ENCODE results near the gene CAND2.

DNA sequence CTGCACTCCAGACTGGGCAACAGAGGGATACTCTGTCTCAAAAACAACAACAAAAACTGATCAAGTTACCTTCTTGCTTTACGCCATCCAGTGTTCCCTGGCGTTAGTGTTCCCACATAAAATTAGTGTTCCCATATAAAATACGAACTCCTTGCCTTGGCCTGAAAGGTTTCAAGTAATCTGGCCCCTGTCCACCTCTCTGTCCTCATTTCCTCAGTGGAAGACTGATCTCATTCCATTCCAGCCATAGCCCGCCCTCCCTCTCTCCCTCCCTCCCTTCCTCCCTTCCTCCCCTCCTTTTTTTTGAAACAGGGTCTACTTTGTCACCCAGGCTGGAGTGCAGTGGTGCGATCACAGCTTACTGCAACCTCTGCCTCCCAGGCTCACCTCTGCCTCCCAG, 2.8 kb upstream of the CAND2 start:
- TF ChIP-seq, protein P1, sequence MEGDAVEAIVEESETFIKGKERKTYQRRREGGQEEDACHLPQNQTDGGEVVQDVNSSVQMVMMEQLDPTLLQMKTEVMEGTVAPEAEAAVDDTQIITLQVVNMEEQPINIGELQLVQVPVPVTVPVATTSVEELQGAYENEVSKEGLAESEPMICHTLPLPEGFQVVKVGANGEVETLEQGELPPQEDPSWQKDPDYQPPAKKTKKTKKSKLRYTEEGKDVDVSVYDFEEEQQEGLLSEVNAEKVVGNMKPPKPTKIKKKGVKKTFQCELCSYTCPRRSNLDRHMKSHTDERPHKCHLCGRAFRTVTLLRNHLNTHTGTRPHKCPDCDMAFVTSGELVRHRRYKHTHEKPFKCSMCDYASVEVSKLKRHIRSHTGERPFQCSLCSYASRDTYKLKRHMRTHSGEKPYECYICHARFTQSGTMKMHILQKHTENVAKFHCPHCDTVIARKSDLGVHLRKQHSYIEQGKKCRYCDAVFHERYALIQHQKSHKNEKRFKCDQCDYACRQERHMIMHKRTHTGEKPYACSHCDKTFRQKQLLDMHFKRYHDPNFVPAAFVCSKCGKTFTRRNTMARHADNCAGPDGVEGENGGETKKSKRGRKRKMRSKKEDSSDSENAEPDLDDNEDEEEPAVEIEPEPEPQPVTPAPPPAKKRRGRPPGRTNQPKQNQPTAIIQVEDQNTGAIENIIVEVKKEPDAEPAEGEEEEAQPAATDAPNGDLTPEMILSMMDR (conservative IDR thresholded peaks at IDR 0.05; ENCODE audit: low read depth in 2 of 2), result no peak
- TF ChIP-seq EZH2phosphoT487 (IDR thresholded peaks at IDR 0.05; ENCODE audit: unreplicated experiment) (no peak), POLR2AphosphoS5 (IDR thresholded peaks at IDR 0.05; ENCODE audit: low read depth) (no peak)
- TF ChIP-seq, protein P2, sequence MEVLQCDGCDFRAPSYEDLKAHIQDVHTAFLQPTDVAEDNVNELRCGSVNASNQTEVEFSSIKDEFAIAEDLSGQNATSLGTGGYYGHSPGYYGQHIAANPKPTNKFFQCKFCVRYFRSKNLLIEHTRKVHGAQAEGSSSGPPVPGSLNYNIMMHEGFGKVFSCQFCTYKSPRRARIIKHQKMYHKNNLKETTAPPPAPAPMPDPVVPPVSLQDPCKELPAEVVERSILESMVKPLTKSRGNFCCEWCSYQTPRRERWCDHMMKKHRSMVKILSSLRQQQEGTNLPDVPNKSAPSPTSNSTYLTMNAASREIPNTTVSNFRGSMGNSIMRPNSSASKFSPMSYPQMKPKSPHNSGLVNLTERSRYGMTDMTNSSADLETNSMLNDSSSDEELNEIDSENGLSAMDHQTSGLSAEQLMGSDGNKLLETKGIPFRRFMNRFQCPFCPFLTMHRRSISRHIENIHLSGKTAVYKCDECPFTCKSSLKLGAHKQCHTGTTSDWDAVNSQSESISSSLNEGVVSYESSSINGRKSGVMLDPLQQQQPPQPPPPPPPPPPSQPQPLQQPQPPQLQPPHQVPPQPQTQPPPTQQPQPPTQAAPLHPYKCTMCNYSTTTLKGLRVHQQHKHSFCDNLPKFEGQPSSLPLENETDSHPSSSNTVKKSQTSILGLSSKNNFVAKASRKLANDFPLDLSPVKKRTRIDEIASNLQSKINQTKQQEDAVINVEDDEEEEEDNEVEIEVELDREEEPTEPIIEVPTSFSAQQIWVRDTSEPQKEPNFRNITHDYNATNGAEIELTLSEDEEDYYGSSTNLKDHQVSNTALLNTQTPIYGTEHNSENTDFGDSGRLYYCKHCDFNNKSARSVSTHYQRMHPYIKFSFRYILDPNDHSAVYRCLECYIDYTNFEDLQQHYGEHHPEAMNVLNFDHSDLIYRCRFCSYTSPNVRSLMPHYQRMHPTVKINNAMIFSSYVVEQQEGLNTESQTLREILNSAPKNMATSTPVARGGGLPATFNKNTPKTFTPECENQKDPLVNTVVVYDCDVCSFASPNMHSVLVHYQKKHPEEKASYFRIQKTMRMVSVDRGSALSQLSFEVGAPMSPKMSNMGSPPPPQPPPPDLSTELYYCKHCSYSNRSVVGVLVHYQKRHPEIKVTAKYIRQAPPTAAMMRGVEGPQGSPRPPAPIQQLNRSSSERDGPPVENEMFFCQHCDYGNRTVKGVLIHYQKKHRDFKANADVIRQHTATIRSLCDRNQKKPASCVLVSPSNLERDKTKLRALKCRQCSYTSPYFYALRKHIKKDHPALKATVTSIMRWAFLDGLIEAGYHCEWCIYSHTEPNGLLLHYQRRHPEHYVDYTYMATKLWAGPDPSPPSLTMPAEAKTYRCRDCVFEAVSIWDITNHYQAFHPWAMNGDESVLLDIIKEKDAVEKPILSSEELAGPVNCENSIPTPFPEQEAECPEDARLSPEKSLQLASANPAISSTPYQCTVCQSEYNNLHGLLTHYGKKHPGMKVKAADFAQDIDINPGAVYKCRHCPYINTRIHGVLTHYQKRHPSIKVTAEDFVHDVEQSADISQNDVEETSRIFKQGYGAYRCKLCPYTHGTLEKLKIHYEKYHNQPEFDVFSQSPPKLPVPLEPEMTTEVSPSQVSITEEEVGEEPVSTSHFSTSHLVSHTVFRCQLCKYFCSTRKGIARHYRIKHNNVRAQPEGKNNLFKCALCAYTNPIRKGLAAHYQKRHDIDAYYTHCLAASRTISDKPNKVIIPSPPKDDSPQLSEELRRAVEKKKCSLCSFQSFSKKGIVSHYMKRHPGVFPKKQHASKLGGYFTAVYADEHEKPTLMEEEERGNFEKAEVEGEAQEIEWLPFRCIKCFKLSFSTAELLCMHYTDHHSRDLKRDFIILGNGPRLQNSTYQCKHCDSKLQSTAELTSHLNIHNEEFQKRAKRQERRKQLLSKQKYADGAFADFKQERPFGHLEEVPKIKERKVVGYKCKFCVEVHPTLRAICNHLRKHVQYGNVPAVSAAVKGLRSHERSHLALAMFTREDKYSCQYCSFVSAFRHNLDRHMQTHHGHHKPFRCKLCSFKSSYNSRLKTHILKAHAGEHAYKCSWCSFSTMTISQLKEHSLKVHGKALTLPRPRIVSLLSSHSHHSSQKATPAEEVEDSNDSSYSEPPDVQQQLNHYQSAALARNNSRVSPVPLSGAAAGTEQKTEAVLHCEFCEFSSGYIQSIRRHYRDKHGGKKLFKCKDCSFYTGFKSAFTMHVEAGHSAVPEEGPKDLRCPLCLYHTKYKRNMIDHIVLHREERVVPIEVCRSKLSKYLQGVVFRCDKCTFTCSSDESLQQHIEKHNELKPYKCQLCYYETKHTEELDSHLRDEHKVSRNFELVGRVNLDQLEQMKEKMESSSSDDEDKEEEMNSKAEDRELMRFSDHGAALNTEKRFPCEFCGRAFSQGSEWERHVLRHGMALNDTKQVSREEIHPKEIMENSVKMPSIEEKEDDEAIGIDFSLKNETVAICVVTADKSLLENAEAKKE (CRISPR knock-in tag; IDR thresholded peaks at IDR 0.05), result no peak
